Thyroid gland (tissue), 4 donors: Measurements from ENCODE around the gene ATP6V1G1.

ENCODE experiments used
- CTCF ChIP-seq, 6 experiments: fragments of 200-600 bp in 3 of 6; fragments of 450-650 bp in 3 of 6; sonication (generic) in 3 of 6; IDR thresholded peaks; one replicate each; pipeline ENCODE4 v1.5.1; 2016 to 2019; ENCODE audit warnings: antibody characterized with exemption in 6 of 6, mild to moderate bottlenecking in 2 of 6, inconsistent platforms in 1 of 6, moderate library complexity in 1 of 6
- POLR2A ChIP-seq, 2 donors: fragments of 450-650 bp; IDR thresholded peaks; one replicate each; pipeline ENCODE4 v1.6.1; 2017; ENCODE audit warnings: antibody characterized with exemption in 2 of 2, mild to moderate bottlenecking in 2 of 2, moderate library complexity in 1 of 2

GRCh38 chr9:114587345-114588202 lies at the start of gene ATP6V1G1:
- TF ChIP-seq CTCF (IDR thresholded peaks at IDR 0.05) (peak in 2 of 6 experiments; percentile 34 to 37), POLR2A (IDR thresholded peaks at IDR 0.05) (peak; percentile 2 to 97)
